Lower leg skin (tissue), 4 donors: ENCODE data around the gene AP2S1. TPM values are rescaled to one million over a fixed set of nuclear protein-coding genes. Genes with fewer than 3 reads are reported as not detected.

Experiments
- DNase-seq, 2 donors: peaks; one replicate each; pipeline ENCODE4 v3.0.0-alpha.2; 2019; ENCODE audit warnings: low spot score in 2 of 2
- H3K4me3 ChIP-seq: fragments of 200-600 bp; sonication (generic); 2 replicates; pipeline ENCODE4 v1.5.1; 2017; ENCODE audit warnings: mild to moderate bottlenecking, low read depth; ENCODE audit not compliant: poor library complexity, severe bottlenecking
- CTCF ChIP-seq, 3 donors: fragments of 450-650 bp; IDR thresholded peaks; one replicate each; pipeline ENCODE4 v1.5.1; 2016; ENCODE audit warnings: antibody characterized with exemption in 3 of 3, mild to moderate bottlenecking in 3 of 3, moderate library complexity in 2 of 3
- POLR2A ChIP-seq, 2 donors: fragments of 450-650 bp; IDR thresholded peaks; one replicate each; pipeline ENCODE4 v1.6.1; 2016 to 2017; ENCODE audit warnings: antibody characterized with exemption in 2 of 2, mild to moderate bottlenecking in 1 of 2, moderate library complexity in 1 of 2
- WGBS, 2 donors: methylation state at CpG; one replicate each; pipeline ENCODE4 v1.1.5; 2018; 5-methylcytosine and 5-hydroxymethylcytosine counted together
- intact Hi-C: fragments of 100-400 bp; cut with DNase I; formaldehyde crosslinking; loops from one replicate; pipeline ENCODE4 v1.15.0; 2023; ENCODE audit warnings: low total_unique reads
- total RNA-seq, 4 donors: library from RNA; depleted of rRNA; stranded (reverse); fragments of >200 nt; gene quantifications; one replicate each; pipeline ENCODE4 v1.1.0, GENCODE V29; 2016

The AP2S1 gene
- total RNA-seq, 4 donors from 2014 or later: 88.9 to 132 (median 114) TPM

DNA sequence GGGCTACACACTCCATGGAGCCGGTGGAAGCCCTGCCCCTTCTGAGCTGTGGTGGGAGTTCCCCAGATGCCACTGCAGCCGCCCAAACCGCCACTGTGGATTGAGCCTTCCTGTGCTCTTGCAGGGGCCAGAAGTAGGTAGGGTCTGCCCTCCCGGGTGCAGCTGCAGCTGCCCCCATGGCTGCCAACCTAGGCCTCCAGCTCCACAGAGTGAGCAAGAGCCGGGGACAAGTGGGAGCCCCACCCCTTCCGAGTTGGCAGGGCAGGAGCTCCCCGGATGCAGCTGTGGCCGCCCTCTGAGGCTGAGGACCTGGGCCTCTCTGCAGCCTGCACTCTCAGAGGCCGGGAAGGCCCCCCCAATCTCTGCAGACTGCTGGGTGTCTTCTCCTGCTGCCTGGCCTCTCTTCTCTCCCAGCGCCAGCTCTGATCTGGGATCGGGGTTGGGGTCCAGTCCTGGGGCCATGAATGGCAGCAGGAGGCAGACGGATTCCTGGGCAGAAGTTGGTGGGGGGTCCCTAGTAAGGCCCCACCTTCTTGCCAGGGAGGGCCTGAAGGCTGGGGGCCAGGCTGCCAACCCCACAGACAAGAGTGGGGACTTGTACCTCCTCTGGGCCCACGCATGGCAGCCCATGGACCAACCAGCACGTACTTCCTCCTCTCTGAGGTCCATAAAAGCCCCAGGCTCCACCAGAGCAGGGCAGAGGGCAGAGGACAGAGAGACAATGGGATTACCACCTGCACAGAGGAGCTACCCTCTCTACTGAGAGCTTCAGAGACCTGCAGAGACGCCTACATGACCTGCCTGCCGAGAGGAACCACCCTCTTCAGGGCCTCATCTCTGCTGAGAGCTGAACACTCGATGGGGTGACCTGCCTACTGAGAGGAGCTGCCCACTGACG, 28.9 kb downstream of the AP2S1 start:
- DNase-seq: no peak
- no peak overlapping the region for H3K4me3 ChIP-seq
- intact Hi-C loops: no loop called here
- TF ChIP-seq POLR2A (IDR thresholded peaks at IDR 0.05): no peak
- no peak for TF ChIP-seq CTCF (IDR thresholded peaks at IDR 0.05)
- WGBS, 2 donors: 56 to 70% methylated on average over 15 to 16 of the region's 18 CpGs

DNA sequence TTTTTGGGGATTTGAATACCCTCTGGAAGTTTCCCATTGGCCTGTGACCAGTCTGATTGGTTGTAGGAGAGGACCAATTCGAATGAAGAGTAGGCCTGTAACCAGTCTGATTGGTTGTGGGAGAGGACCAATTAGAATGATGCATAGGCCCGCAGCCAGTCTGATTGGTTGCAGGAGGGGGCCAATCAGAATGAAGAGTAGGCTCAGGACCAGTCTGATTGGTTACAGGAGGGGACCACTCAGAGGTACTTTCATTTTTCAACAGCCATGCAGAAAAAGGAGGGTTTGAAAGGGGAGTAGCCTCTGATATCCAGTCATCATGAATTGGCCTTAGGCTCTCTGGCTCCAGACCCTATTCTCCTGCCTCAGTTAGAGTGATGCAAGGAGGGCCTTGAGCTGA, 31.8 kb downstream of the AP2S1 start:
- no peak for TF ChIP-seq CTCF (IDR thresholded peaks at IDR 0.05)
- TF ChIP-seq POLR2A (IDR thresholded peaks at IDR 0.05): no peak
- intact Hi-C loops: no loop called here
- no peak for DNase-seq
- H3K4me3 ChIP-seq: no peak overlapping the region
- 88 to 98% methylated on average over 2 of the region's 2 CpGs for WGBS, 2 donors

DNA sequence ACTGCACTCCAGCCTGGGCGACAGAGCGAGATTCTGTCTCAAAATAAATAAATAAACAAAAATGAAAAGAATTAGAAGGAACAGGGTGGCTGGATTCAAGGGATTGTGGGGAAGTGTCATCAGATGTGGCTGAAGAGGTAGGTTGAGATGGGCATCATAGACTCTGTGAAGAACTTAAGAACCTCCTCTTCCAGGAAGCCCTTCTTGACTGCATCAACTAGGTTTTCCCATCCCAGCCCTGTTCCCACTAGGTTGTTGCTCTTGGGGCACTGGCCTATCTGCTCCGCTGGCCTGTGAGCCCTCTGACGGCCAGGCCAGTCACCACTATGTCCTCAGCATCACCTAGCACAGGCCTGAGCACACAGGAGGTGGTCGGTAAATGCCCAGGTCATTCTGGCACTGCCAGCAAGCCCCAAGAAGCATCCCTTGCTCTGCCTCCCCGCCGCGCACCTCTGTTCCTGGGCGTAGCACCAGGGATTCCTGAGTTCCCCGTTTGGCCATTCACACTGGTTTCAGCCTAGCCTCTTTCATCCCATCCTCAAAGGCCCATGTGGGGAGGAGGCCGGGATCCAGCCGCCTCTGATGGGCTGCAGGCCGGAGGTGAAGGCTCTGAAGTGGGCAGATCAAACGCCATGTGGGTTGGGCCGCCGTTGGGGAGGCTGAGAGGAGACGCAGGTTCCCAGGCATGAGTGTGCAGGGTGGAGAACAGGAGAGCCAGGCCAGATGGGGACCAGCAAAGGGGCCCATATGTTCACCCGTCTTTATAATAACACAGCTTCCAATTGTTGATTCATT, 34.6 kb downstream of the AP2S1 start:
- TF ChIP-seq POLR2A (IDR thresholded peaks at IDR 0.05) (no peak), CTCF (IDR thresholded peaks at IDR 0.05) (no peak)
- WGBS, 2 donors: 80 to 82% methylated on average over 18 of the region's 18 CpGs
- H3K4me3 ChIP-seq: no peak overlapping the region
- DNase-seq: no peak
- intact Hi-C loops: no loop called here

DNA sequence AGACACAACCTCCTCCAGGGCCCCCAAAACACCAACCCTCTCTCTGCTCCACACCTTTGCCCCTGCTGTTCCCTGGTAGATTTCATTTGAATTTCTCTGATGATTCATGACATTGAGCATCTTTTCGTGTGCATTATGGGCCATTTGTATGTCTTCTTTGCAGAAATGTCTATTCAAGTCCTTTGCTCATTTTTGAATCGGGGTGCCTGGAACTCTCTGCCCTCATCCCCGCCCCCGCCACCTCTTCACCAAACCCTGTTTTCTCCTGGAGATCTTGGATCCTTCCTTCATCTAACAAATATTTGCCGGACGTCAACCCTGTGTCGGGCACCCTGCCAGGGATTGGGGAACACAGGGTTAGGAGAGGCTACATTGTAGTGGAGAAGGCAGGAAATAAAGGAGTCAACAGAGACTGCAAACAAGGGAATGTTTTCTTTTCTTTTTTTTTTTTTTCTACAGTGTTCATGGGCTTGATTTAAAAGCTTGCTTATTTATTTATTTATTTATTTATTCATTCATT, 36.7 kb downstream of the AP2S1 start:
- WGBS, 2 donors: 60 to 61% methylated on average over 7 of the region's 7 CpGs
- TF ChIP-seq POLR2A (IDR thresholded peaks at IDR 0.05): no peak
- no peak for TF ChIP-seq CTCF (IDR thresholded peaks at IDR 0.05)
- no peak overlapping the region for H3K4me3 ChIP-seq
- intact Hi-C loops: no loop called here
- no peak for DNase-seq

DNA sequence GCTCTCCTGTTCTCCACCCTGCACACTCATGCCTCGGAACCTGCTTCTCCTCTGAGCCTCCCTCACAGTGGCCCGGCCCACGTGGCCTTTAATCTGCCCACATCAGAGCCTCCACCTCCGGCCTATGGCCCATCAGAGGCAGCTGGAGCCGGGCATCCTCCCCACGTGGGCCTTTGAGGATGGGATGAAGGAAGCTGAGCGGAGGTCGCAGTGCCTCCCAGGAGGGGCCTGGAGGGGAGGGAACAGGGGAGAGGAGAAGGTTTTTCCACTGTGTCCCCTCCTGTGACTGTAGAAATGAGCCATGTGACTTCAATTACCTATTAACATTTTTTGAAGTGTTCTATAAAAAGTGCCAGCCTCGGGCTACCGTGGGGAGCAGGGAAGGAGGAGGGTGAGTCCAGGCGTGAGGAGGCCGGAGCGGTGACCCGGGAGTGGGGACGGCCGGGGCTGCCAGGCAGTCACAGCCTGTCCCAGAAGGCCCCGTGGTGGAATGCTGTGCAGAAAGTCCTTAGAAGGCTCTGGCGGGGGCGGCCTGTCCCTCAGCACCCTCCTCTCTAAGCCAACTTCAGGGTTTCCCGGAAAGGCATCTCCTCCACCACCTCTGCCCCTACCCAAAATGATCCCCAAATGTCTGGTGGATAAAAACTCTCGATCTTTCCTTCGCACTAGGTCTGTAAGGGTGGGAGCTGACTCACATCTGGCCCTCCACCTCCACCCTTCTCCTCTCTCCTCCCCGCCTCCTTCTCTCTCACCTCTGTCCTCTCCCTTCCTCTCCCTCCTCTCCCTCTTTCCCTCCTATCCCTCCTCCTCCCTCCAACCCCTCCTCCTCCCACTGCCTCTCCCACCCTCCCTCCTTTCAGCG, 37.4 kb downstream of the AP2S1 start:
- no peak for DNase-seq
- TF ChIP-seq POLR2A (IDR thresholded peaks at IDR 0.05): no peak
- no peak for TF ChIP-seq CTCF (IDR thresholded peaks at IDR 0.05)
- no peak overlapping the region for H3K4me3 ChIP-seq
- whole genome bisulfite sequencing, 2 donors: 61 to 67% methylated on average over 24 of the region's 24 CpGs
- intact Hi-C loops: no loop called here
